Ovary (tissue), 3 donors: Measurements from ENCODE around the gene TCHP.

Experiments
- CTCF ChIP-seq, 3 donors: fragments of 450-650 bp in 2 of 3; fragments of 200-600 bp in 1 of 3; IDR thresholded peaks; one replicate each; pipeline versions ENCODE4 v1.5.1 to v1.8.0; 2016 to 2022; ENCODE audit warnings: antibody characterized with exemption in 3 of 3, mild to moderate bottlenecking in 1 of 3
- EP300 ChIP-seq: sonication (generic); formaldehyde crosslinking; IDR thresholded peaks from one replicate; pipeline ENCODE4 v1.6.1; 2017; ENCODE audit warnings: antibody characterized with exemption
- donor health status: DM: no; HTN: no; CAD: no.

GRCh38 chr12:109876406-109876805, 23.7 kb upstream of the TCHP start:
- TF ChIP-seq CTCF (IDR thresholded peaks at IDR 0.05) (no peak), EP300 (no peak)
